OCI-LY7 (cell line): ENCODE data around the gene FBLN1.

Experiments used
- CTCF ChIP-seq: fragments of 200-600 bp; sonication (generic); conservative IDR thresholded peaks from 2 replicates; pipeline ENCODE4 v1.5.1; 2014; ENCODE audit warnings: mild to moderate bottlenecking, antibody characterized with exemption, low read length, moderate library complexity, mixed read lengths
- EZH2phosphoT487 ChIP-seq: fragments of 200-600 bp; sonication (generic); IDR thresholded peaks from 2 replicates; pipeline ENCODE4 v1.6.1; 2018; ENCODE audit warnings: low read depth, borderline replicate concordance, mild to moderate bottlenecking, mixed run types, antibody characterized with exemption, low read length, moderate library complexity, mixed read lengths

GRCh38 chr22:45483918-45484499, 18.7 kb upstream of the FBLN1 start:
- no peak for TF ChIP-seq CTCF
- TF ChIP-seq EZH2phosphoT487, result no peak
